GM18505 (cell line): Measurements from ENCODE around the gene SLC2A5.
"Not testable (repeated sequence)": the region's sequence is repeated elsewhere in the genome, so short reads cannot be mapped to it uniquely, and the experiment has no call there.

Source experiments
- ATAC-seq: cut with Tn5 transposase; IDR thresholded peaks from one replicate; pipeline ENCODE4 v1.9.1; 2021; ENCODE audit not compliant: unreplicated experiment
- POLR2A ChIP-seq: IDR thresholded peaks from 4 replicates; pipeline ENCODE4 v1.6.1; 2011; ENCODE audit warnings: borderline replicate concordance; ENCODE audit not compliant: insufficient read depth, insufficient read length; ENCODE audit errors: extremely low read depth

The SLC2A5 gene

DNA sequence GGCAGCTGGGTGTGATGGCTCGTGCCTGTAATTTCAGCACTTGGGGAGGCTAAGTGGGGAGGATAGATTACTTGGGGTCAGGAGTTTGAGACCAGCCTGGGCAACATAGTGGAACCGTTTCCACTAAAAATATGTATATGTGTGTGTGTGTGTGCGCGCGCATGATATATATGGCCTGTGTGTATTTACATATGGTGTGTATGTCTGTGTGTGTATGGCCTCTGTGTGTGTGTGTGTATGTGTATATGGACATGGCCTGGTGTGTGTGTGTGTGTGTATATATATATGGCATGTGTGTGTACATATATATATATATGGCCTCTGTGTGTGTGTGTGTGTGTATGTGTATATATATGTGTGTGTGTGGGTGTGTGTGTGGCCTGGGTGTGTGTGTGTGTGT lies 27.2 kb downstream of the SLC2A5 start:
- ATAC-seq = no peak
- no peak for TF ChIP-seq POLR2A

DNA sequence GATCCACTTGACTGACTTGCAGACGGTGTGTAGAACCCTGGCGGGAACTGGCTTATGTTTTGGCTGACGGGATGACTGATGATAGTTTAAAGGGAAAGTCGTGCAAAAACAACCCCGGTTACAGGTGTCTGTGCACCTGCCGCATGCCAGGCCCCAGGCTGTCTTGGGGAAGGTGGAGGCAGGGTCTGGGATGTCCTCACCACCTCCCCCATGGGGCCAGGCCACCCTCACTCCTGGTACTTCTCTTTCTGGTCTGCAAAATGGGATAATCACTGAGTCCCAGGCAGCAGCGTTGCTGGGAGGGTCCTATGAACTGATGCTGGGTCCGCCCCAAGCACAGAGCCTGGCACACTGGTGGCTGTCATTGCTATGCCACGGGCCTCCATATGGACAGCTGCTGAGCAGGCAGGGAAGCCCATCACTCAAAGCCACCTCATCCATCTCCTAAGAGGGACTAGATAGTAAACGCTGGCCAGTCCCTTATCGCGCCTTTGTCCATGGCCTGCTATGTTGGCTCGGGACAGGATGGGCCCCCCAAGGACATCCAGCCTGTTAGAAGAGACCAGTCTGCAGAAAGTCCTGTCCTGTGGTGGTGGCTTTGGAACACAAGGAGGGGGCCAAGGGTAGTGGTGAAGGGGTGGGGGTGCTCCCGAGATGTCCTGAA lies 28.2 kb downstream of the SLC2A5 start:
- ATAC-seq = no peak
- TF ChIP-seq POLR2A = no peak

DNA sequence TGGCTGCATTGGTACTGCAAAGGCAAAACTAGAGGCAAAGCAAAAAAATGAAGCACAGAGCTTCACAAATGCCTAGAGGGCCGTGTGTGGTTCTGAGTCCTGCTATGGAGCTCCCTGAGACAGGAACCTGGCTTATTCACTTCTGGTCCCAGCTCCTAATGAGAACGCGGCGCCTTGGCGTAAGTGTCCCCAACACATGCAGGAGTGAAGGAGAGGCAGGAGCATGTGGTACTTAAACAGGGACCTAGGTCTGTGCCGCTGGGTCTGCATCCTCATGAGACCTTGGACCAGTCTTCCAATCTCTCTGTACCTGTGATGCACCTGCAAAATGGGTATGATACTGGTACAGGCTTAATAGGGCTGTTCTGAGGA lies 28.8 kb downstream of the SLC2A5 start:
- TF ChIP-seq POLR2A = no peak
- no peak for ATAC-seq

DNA sequence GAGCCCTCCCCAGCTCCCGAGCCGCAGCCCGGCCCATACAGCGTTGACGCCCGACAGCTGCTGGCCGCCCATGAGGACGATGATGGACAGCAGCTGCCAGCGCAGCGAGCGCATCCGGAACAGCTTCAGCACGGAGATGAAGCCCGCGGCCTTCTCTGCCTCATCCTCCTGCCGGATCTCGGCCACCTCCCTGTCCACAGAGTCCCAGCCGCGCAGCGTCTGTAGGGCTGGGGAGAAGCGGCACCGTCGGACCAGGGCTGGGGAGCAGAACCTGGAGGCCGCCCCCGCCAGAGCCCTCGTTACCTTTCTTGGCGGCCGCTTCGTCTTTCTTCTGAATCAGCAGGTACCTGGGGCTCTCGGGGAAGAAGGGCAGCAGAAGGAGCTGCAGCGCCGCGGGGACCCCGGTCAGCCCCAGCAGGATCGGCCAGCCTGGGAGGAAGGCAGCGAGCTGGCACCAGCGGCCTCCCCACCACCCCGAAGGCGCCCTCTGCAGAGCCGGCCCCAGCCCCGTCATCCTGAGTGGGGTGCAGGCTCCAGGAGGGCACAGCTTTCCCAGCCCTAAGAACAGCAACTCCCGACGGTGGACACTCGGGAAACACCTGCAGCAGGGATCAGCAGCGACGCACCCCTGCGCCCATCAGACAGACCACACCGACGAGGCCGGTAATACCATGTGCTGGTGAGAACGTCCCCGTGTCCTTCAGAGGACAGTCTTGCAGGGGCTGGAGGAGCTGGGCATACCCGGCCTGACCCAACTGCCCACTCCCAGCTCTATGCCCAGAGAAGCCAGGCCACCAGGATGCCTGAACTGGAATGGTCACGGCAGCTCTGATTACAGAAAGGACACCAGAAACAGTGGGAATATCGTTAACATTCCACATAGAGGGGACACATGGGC lies 29.4 kb downstream of the SLC2A5 start:
- no peak for TF ChIP-seq POLR2A
- no peak for ATAC-seq

DNA sequence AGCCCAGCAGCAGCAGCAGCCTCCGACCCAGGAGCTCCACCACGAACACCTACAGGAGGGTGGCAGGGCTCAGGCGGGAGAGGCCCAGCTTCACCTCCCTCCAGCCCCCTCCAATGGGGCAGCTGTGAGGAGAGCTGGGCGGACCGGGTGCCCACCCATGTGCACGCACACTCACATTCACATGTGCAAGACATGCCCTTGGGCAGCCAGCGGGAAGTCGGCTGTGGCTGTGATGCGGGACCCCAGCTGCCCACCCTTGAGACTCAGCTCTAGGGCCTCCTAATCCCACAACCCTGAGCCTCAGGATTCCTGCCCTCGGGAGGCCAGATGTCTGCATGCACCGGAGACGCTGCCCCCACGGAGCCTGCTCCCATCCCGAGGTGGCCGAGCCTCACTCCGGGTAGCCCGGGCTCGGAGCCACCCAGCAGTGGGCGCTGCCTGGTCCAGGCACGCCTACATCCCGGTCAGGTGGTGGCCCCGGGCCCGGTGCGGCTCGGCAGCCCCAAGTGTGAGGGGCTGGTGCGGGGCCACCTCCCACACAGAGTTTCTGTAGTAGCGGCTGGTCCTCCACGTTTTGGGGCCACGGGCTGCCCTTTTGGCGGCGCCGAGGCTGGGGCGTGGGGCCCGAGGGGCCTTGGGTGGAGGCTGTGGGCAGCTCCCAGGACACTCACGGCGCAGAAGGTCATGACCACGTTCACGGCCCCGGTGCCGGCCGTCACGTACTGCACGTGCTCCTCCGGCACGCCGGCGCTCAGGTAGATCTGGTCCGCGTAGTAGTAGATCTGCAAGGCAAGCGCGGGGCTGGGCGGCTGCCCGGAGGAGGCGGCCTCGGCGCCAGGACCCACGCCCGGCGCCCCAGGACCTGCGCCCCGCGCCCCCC lies 30.3 kb downstream of the SLC2A5 start:
- ATAC-seq = no peak
- TF ChIP-seq POLR2A = no peak

DNA sequence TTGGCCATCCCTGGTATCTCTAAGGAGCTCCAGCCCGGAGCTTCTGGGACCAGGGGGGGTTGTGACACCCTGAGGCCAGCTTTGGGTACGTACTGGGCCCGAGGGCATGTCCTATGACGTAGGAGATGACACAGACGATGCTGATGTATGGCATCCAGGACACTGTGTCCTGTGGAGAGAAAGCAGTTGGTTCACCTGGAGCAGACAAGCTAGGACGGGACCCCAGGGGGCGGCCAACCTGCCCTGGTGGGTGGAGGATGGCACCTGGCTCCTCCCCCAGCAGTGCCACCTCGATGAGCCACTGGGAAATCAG lies 31.1 kb downstream of the SLC2A5 start:
- no peak for TF ChIP-seq POLR2A
- ATAC-seq = no peak

DNA sequence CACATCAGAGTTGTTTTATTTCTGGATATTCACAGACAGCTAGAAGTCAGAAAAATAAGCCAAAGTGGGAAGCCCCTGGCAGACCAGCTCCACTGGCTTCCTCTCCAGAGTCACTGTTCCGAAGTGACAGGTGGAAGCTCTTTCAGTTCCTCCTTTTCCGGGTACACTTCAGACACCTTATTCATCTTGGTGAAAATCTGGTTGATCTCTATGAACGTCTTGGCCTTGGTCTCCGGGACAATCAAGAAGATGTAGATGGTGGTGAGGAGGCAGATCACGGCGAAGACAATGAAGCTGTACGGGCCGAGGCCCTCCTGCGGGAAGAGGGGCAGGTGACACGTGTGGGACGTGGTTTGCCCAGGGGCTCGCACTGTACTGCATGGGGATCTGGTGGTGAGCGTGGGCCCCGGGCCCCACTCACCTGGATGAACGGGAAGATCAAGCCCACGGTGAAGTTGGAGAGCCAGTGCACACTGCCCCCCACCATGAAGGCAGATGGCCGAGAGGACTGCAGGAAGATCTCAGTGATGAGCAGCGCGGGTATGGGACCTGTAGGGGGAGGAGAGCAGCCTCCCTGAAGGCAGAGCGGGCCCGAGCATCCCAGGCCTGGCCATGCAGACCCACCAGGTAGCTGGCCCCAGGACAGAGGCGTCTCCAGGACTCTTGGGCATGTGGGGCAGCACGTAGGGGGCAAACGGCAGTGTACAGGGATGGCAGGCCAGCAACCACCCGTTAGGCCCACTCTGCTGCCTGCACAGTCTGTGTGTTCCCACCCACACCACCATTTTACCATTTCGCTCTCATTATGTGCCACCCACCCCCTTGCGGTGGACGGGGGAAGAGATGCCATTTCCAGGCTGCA lies 31.7 kb downstream of the SLC2A5 start:
- ATAC-seq = no peak
- no peak for TF ChIP-seq POLR2A

DNA sequence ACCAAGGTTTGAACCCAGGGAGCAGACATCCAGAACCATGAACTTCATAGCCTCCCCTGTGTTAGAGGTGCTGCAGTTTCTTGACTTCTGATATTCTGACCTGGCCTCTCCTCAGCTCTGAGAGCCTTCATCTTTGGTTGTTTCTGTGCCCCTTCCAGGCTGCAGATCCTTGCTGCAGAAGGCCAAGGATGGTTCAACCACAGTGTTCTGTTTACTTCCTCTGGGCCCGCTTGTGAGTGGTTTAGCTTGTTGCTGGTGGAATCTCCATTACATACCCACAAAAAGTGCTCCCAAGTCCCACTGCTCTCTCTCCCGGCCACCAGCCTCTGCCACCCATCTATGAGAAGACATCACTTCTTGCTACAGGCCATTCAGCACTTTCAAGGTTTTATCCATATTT lies 34.2 kb downstream of the SLC2A5 start:
- no peak for TF ChIP-seq POLR2A
- ATAC-seq = no peak

DNA sequence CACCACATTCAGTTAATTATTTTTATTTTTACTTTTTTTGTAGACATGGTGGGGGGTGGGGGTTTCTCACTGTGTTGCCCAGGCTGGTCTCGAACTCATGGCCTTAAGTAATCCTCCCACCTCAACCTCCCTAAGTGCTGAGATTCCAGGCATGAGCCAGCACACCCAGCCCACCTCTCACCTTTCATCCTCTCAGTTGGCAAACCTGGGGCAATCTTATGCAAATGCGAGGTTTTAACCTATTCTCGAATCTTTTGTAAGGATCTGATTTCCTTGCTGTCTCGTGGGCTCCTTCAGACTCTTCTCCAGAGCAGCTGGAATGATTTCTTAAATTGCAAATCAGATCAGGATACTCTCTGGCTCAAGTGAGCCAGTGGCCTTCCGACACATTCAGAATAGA lies 36.1 kb downstream of the SLC2A5 start:
- no peak for ATAC-seq

DNA sequence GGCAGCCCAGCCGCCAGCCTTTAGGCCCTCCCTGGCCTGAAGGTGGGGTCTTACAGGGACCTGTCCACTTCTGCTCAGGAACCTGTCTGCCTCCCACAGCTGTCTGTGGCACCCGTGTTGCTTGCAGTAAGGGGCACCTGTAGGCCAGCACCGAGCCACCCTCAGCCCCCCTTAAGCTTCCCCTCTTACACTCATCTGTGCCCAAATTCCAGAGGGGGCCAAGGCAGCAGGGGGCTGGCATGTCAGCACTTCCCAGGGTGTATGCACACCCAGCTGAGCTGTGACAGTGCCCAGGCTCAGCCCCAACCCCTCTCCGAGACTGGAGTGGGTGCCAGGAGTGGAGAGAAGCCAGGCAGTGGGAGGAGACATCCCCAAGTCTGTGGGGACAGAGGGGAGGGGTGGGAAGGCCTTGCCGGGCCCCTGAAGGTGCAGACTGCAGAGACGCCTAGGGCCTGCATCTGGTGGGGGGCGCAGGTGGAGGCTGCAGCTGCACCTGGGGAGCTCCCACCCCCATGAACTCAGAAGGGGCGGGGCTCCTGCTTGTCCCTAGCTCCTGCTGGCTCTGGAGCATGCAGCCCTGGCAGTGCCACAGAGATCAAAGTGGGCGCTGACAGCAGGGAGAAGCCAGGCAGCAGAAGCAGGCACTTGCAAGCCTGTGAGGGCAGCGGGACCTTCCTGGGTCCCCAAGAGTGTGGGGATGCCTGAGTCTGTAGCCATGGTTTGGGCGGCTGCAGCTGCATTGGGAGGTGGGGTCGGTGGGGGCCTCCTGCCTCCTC lies 37.8 kb downstream of the SLC2A5 start:
- ATAC-seq = no peak
- no peak for TF ChIP-seq POLR2A

More for the DNA sequence above, 36.1 kb downstream of the SLC2A5 start:
- no peak for TF ChIP-seq POLR2A

DNA sequence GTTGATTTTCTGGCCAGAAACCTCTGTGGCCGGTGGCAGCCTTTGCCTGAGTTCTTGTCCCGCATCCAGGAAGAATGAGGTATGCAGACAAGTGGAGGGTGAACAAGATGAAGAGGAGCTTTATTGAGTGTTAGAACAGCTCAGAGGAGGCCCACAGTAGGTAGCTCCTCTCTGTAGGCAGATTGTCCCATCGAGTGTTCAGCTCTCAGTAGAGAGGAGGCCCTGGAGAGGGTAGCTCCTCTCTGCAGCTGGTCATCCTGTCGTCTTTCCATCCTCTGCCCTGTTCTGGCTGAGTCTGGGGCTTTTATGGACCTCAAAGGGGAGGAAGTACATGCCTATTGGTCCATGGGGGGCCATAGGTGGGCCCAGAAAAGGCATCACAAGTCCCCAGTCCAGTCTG lies 38.4 kb downstream of the SLC2A5 start:
- not testable (repeated sequence) for ATAC-seq
